ENCODE results near the gene MVB12B.
A peak's percentile ranks its signal among the peaks of the same experiment; 100 is the strongest.

MVB12B gene

DNA sequence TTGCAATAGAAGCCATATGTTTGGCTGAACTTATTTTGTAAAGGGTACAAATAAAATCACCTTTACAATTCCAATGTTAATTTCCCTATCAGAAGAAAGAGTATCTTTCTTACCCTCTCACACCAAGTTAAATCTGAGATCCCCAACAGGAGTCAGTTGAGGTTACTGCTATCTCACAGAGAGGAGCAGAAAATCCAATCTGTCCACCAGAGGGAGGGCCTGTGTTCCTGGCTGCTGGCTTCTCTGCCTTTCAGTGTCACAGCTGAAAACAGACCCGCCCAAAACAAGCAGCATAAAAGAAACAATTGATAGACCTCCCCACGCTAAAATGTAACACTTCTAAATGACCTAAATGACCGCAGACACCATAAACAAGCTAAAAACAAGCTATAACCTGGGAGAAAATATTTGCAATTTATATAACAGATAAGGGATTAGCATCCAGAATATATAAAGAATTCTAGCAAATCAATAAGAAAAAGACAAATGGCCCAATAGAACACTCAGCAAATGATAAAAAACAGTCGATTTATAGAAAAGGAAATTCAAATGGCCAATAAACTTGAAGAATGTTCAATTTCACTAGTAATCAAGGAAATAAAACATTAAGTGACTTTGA, 24.5 kb upstream of the MVB12B start:
- Histone ChIP-seq H3K4me3 (no peak overlapping the region), H3K27ac (no peak overlapping the region)

DNA sequence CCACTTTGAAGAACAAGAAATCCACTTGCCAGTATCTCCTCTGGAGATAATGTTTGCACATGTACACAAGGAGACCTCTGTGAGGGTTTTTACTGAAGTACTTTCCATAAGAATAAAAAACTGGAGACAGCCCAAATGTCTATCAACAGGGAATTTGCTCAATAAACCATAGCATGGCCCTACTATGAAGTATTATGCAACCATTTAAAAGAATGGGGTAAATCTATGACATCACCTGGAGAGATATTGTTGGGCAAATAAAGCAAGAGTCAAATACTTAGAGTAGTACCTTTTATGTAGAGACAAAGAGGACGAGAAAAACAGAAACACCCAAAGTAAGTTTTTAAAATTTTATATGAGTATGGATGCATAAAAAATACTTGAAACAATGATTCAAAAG, 23.9 kb upstream of the MVB12B start:
- no peak overlapping the region for H3K27ac ChIP-seq

DNA sequence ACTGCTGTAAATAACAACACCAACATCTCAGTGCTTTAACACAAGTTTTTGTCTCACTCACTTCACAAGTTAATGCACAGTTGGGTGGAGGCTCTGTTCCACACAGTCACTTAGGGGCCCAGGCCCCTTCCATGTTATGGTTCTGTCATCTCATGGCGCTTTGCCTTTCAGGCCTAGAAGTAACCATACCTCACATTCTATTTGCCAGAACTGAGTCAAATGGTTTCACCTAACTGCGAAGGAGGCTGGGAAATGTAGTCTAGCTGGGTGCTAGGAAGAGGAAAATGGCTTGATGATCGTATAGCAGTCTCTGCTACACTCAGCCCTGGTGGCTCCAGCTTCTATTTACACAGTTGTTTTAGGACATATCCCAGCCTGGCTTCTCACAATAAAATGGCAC, 23.1 kb upstream of the MVB12B start:
- Histone ChIP-seq H3K27ac (no peak overlapping the region), H3K4me3 (no peak overlapping the region)

More for the DNA sequence above, 23.9 kb upstream of the MVB12B start:
- H3K4me3 ChIP-seq = no peak overlapping the region

GRCh38 chr9:126304207-126304970, 22.2 kb upstream of the MVB12B start:
- no peak overlapping the region for H3K4me3 ChIP-seq
- no peak overlapping the region for H3K27ac ChIP-seq

GRCh38 chr9:126304971-126305320, 21.7 kb upstream of the MVB12B start:
- Histone ChIP-seq H3K4me3 (no peak overlapping the region), H3K27ac (no peak overlapping the region)

- Histone ChIP-seq H3K27ac (no peak overlapping the region), H3K4me3 (no peak overlapping the region)
Measured at GRCh38 chr9:126306071-126306647, 20.5 kb upstream of the MVB12B start.

DNA sequence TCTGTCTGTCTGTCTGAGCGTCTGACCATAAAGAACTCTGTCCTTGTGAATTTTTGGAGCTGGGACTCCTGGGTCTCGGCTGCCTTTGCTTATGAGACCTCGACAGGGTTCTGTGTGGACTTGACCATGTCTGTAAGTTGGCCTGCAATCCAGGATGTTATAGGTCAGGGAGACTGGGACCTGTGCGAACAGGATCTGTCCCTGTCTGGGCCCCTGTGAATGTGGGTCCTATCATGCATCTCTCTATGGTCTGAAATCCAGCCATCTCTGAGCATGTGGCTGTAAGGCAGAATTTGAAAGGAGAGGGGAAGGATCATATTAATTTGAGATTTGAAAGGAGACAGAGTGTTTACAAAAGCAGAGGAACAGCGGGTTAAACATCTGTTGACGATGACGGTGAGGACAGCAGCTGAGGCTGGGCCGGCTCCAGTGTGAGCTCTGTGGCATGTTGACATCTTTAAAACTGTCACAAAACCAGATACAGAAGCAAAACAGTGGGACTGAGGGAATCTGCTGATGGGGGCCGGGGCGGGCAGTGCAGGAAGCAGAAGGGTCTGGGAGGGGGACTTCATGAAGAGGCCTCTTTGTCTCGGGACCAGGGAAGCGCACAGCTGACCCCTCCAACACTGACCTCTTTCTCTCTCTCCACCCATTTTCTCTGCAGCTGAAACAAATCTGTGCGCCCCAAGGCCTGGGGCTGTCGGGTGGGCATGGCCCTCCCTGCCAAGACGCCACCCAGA, 19.1 kb upstream of the MVB12B start:
- H3K4me3 ChIP-seq = no peak overlapping the region
- no peak overlapping the region for H3K27ac ChIP-seq

- Histone ChIP-seq H3K4me3 (no peak overlapping the region), H3K27ac (no peak overlapping the region)
Measured at GRCh38 chr9:126309427-126310189, 17.0 kb upstream of the MVB12B start.

- Histone ChIP-seq H3K4me3 (no peak overlapping the region), H3K27ac (no peak overlapping the region)
Measured at GRCh38 chr9:126312584-126313551, 13.8 kb upstream of the MVB12B start.

GRCh38 chr9:126316085-126316655, 10.5 kb upstream of the MVB12B start:
- no peak overlapping the region for H3K27ac ChIP-seq
- H3K4me3 ChIP-seq = no peak overlapping the region

GRCh38 chr9:126317513-126317912, 9.1 kb upstream of the MVB12B start:
- Histone ChIP-seq H3K4me3 (no peak overlapping the region), H3K27ac (no peak overlapping the region)

GRCh38 chr9:126318858-126319257, 7.8 kb upstream of the MVB12B start:
- no peak overlapping the region for H3K4me3 ChIP-seq
- H3K27ac ChIP-seq = no peak overlapping the region

GRCh38 chr9:126319671-126320070, 7.0 kb upstream of the MVB12B start:
- Histone ChIP-seq H3K4me3 (no peak overlapping the region), H3K27ac (no peak overlapping the region)

DNA sequence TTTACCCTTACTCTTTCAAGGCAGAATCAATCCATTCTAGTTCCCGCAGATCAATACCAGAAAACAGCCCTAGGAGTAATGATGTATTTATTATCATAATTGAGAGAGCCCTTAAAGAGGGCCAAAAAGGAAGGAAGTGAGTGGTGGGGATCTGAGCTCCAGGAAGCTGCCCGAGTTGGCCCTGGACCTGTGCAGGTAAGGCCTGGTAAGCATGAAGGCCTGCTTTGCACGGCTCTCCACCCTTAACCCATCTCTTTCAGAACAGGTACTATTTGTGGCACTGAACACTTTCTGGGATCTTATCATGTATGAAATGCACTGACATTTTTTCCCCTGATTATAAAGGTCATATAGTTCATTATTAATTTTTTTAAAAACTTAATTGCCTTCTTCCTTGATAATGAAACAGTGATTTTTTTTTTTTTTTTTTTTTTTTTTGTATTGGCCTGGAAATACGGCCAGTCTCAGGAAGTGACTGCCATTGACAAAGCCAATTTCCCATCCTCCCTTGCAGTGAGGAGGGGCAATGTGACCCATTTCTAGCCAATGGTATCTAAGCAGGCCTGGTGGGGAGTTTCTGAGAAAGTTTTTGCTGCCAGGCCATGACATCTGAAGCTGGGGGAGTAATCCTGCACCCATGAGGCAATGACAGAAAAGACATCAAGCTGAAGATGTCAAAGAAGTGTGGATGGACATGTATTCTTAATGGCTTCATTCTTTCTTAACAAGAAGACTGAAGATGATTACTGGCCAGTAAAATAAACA, 6.3 kb upstream of the MVB12B start:
- no peak overlapping the region for H3K4me3 ChIP-seq
- no peak overlapping the region for H3K27ac ChIP-seq

DNA sequence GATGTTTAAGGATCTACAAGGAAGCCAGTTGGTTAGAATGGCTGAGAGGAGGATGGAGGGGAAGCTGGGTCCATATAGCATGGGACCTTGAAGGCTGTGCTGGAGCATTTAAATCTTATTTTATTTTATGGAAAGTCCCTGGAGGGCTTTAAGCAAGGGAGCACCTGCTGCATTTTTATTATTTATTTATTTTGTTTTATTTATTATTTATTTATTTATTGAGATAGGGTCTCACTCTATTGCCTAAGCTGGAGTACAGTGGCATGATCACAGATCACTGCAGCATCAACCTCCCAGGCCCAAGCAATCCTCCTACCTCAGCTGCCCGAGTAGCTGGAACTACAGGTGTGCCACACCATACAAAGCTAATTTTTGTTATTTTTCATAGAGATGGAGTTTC, 4.9 kb upstream of the MVB12B start:
- Histone ChIP-seq H3K27ac (no peak overlapping the region), H3K4me3 (no peak overlapping the region)

DNA sequence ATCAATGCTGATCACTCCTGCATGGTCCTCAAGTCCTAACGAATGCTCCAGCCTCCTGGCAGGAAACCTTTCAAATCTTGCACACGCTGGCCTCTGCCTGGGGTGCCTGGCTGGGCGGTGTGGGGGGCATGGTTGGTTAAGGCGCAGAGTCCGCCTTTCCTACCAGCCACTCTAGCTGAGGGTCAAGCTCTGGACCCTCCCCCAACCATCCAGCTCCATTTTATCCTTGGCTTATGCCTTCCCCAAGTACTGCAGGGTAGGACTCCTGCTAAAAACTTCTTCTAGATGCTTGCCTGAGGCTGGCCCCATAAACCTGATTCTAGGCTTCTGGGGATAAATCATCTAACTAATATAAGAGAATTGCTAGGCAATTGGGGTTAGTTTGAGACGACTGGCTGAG, 808 bp upstream of the MVB12B start:
- Histone ChIP-seq H3K4me3 (peak overlapping the region in 5 of 7 experiments; percentile 41 to 60 (median 49)), H3K27ac (peak overlapping the region in 19 of 21 experiments; percentile 75 to 94 (median 87))

DNA sequence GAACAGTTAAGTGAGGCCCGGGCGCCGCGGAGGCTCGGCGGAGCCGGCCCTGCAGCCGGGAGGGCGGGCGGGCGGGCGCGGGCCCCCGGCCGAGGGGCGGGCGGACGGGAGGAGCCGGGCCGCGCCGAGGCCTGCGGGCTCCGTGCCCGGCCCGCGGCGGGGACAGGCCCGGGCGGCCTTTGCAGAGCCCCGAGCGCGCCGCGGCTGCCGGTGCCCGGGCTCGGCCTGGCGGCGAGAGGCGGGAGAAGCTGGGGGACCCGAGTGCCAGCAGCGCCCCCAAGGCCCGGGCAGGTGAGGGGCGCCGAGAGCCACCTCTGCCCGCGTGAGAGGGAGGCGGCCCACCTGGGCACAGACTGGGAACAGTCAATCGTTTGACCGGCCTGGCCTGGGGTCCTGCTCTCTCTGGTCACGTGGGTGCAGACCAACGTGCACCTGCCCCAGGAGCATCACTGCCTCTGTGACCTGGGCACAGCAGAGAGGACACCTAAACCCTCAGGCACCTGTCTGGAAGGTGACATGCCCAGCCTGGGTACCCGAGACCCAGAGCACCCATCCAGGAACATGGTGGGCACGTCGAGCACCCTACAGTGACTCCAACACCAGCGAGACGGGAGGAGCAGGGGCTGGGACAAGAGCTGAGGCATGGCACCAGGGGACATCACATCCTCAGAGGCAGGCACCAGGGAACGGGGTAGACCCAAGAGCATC, 531 bp downstream of the MVB12B start:
- H3K27ac ChIP-seq = peak overlapping the region; percentile 14 to 94 (median 80)
- H3K4me3 ChIP-seq = peak overlapping the region; percentile 44 to 60 (median 53)

Data from skin epidermis (tissue), 12 donors.